HG03045 (cell line): Measurements from ENCODE around the gene ORC1.

ENCODE experiments used
- ATAC-seq: cut with Tn5 transposase; IDR thresholded peaks from one replicate; pipeline ENCODE4 v1.9.1; 2021; ENCODE audit warnings: mild to moderate bottlenecking, moderate library complexity; ENCODE audit not compliant: unreplicated experiment

ORC1 gene

GRCh38 chr1:52346653-52347052 lies 57.6 kb downstream of the ORC1 start:
- ATAC-seq, result no peak

- ATAC-seq, result no peak
These were observed 59.0 kb downstream of the ORC1 start for GRCh38 chr1:52345252-52345651.

GRCh38 chr1:52343979-52344378 lies 60.2 kb downstream of the ORC1 start:
- ATAC-seq, result no peak

DNA sequence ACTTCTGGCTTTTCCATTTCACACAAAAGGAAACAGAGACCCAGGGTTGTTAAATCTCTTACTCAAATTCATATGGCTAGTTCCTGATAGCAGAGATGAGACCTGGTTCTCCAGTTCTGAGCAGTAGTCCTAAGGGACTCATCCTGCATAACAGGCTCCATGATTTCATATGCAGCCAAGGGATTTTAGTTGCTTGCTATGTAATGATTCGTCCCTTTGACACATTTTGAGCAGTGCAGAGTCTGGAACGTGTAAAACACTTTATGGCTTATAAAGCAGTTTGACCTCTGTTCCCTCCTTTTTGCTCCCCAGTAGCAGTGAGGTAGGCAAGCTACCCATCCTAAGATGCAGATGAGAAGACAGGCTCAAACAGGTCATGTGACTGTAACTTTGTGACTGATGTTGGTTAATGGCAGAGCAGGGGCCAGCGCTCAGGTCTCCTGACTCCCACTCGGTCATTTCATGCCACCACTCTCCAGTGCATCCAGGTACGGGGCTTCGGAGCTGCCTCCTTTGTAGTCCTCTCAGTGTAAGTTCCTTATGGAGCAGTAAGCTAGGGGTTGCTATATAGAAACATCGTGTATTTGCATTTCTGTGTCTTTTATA lies 62.5 kb downstream of the ORC1 start:
- no peak for ATAC-seq

GRCh38 chr1:52337439-52337838 lies 66.8 kb downstream of the ORC1 start:
- no peak for ATAC-seq

DNA sequence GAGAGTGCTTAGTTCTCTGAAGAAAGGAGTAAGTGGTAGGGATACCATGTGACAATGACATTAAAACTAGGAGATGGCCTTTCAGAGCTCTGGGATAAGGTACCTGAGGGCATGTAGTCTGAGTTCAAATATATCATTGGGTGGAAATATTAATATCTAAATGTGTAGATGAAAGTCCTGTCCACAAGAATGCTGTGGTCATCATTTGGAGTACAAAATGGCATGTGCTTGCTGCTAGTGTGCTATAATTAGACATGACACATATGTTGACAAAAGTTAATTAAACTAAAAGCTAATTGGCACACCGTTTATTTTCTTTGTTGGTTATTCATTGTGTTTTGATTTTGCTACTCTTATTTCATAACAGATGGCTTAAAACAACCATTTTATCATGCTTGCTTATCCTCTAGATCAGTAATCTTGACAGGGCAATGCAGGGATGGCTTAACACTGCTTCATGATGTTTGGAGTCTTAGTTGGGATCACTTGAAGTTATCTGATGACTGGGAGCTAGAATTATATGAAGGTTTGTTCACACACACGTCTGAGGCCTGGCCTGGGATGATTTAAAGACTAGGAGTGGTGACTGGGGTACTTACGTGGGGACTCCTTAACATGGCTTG lies 69.2 kb downstream of the ORC1 start:
- no peak for ATAC-seq

DNA sequence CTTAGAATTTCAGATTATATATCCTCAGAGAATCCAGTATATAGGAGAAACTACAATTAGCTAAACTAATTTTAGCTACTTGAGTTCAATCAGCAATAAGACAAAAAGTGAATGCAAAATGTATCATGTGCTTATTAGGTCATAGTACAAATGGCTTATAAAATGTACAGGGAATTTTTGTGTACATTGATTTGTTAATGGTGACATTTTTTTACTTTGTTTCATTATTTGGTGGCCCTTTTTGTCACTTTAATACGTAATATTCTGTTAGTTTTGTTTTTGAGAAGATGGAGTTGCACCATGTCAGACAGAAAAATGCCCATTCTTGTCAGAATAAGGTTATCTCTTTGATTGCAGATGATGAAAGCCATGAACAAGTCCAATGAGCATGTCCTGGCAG lies 71.8 kb downstream of the ORC1 start:
- ATAC-seq, result no peak

- no peak for ATAC-seq
These were observed 75.6 kb downstream of the ORC1 start for GRCh38 chr1:52328615-52329014.

DNA sequence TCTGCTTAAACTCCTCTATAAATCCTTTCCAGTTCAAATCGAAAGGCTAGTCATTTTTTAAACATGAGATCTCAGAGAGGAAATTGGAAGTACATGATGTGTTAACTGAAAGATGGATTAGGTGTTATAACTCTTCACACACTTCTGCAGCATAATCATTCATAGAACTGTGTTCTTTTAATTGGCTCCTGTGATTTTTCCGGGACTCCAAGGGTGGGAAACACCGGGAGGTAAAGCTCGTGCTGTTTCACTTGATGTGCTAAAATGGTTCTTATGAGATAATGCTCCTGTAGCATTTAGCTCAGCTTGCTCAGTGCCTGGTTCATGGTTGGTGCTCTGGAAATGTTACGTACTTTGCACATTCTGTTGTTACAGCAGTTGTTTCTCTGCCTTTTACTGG lies 78.4 kb downstream of the ORC1 start:
- ATAC-seq, result no peak

- no peak for ATAC-seq
These were observed 80.5 kb downstream of the ORC1 start for GRCh38 chr1:52323731-52324130.
